ENCODE results near the gene PCSK6. TPM values are rescaled to one million over a fixed set of nuclear protein-coding genes. Genes with fewer than 3 reads are reported as not detected.

The PCSK6 gene
- total RNA-seq, 1 donor from 2014 or later, result 1.8 TPM

- Mint-ChIP-seq H3K9me3 (ENCODE audit: low read depth) (peaks cover 6% of the 10 kb centered on the region), H3K4me1 (ENCODE audit: low read depth) (peaks cover 20% of the 10 kb centered on the region), H3K36me3 (ENCODE audit: insufficient read depth) (no peaks in the 10 kb centered on the region), H3K27ac (no peak overlapping the region), H3K27me3 (peaks cover 11% of the 10 kb centered on the region), H3K4me3 (ENCODE audit: low read depth) (no peak overlapping the region)
- TF ChIP-seq CTCF (IDR thresholded peaks at IDR 0.05; ENCODE audit: unreplicated experiment), result no peak
- no peak for DNase-seq (ENCODE audit: low spot score, unreplicated experiment)
Measured at GRCh38 chr15:101436526-101436925, 53.0 kb downstream of the PCSK6 start.

- Mint-ChIP-seq H3K27me3 (peaks cover 11% of the 10 kb centered on the region), H3K9me3 (ENCODE audit: low read depth) (peaks cover 6% of the 10 kb centered on the region), H3K4me3 (ENCODE audit: low read depth) (no peak overlapping the region), H3K4me1 (ENCODE audit: low read depth) (peaks cover 20% of the 10 kb centered on the region), H3K36me3 (ENCODE audit: insufficient read depth) (no peaks in the 10 kb centered on the region), H3K27ac (no peak overlapping the region)
- no peak for TF ChIP-seq CTCF (IDR thresholded peaks at IDR 0.05; ENCODE audit: unreplicated experiment)
- no peak for DNase-seq (ENCODE audit: low spot score, unreplicated experiment)
Measured at GRCh38 chr15:101435761-101436160, 53.7 kb downstream of the PCSK6 start.

- H3K27ac Mint-ChIP-seq, result no peak overlapping the region
- TF ChIP-seq CTCF (IDR thresholded peaks at IDR 0.05; ENCODE audit: unreplicated experiment), result no peak
- H3K9me3 Mint-ChIP-seq (ENCODE audit: low read depth), result peaks cover 6% of the 10 kb centered on the region
Measured at GRCh38 chr15:101434032-101434920, 55.2 kb downstream of the PCSK6 start.

GRCh38 chr15:101433396-101433795 is 56.1 kb downstream of the PCSK6 start:
- H3K36me3 Mint-ChIP-seq (ENCODE audit: insufficient read depth), result no peaks in the 10 kb centered on the region
- H3K9me3 Mint-ChIP-seq (ENCODE audit: low read depth), result peaks cover under 1% of the 10 kb centered on the region
- DNase-seq (ENCODE audit: low spot score, unreplicated experiment), result no peak
- no peak overlapping the region for H3K4me3 Mint-ChIP-seq (ENCODE audit: low read depth)
- H3K27ac Mint-ChIP-seq, result no peak overlapping the region
- no peaks in the 10 kb centered on the region for H3K4me1 Mint-ChIP-seq (ENCODE audit: low read depth)
- peaks cover 11% of the 10 kb centered on the region for H3K27me3 Mint-ChIP-seq
- no peak for TF ChIP-seq CTCF (IDR thresholded peaks at IDR 0.05; ENCODE audit: unreplicated experiment)

More at GRCh38 chr15:101434032-101434920, 55.2 kb downstream of the PCSK6 start:
- DNase-seq (ENCODE audit: low spot score, unreplicated experiment), result no peak
- Mint-ChIP-seq H3K4me1 (ENCODE audit: low read depth) (peaks cover 7% of the 10 kb centered on the region), H3K27me3 (peaks cover 11% of the 10 kb centered on the region), H3K4me3 (ENCODE audit: low read depth) (no peak overlapping the region), H3K36me3 (ENCODE audit: insufficient read depth) (no peaks in the 10 kb centered on the region)

GRCh38 chr15:101432982-101433381 is 56.5 kb downstream of the PCSK6 start:
- H3K9me3 Mint-ChIP-seq (ENCODE audit: low read depth), result no peaks in the 10 kb centered on the region
- H3K27ac Mint-ChIP-seq, result no peak overlapping the region
- H3K36me3 Mint-ChIP-seq (ENCODE audit: insufficient read depth), result no peaks in the 10 kb centered on the region
- H3K4me1 Mint-ChIP-seq (ENCODE audit: low read depth), result no peaks in the 10 kb centered on the region
- TF ChIP-seq CTCF (IDR thresholded peaks at IDR 0.05; ENCODE audit: unreplicated experiment), result no peak
- H3K27me3 Mint-ChIP-seq, result peaks cover 11% of the 10 kb centered on the region
- no peak overlapping the region for H3K4me3 Mint-ChIP-seq (ENCODE audit: low read depth)
- no peak for DNase-seq (ENCODE audit: low spot score, unreplicated experiment)

Data from progenitor cell of endocrine pancreas (in vitro differentiated cells).